HepG2 (cell line): ENCODE measurements around the gene ACTR1B.
"Not testable (repeated sequence)": the region's sequence is repeated elsewhere in the genome, so short reads cannot be mapped to it uniquely, and the experiment has no call there.

Experiments
- CEBPB ChIP-seq: IDR thresholded peaks from 2 replicates; pipeline ENCODE4 v1.6.1; 2011; ENCODE audit warnings: low read depth, low read length, improper control_type of control experiment, borderline replicate concordance
- CHCHD3 ChIP-seq: sonication (generic); formaldehyde crosslinking; IDR thresholded peaks from 2 replicates; pipeline ENCODE4 v1.8.0; 2022; ENCODE audit warnings: mild to moderate bottlenecking, missing genetic modification reagents, moderate library complexity
- CTCF ChIP-seq: sonication (generic); formaldehyde crosslinking; IDR thresholded peaks from 2 replicates; pipeline ENCODE4 v1.5.0; 2020; ENCODE audit warnings: mild to moderate bottlenecking, missing genetic modification reagents, moderate library complexity
- EHMT2 ChIP-seq: fragments of 200-600 bp; sonication (generic); IDR thresholded peaks from 2 replicates; pipeline ENCODE4 v1.7.0; 2017; ENCODE audit warnings: antibody characterized with exemption, low read depth, low read length, borderline replicate concordance
- ISX ChIP-seq: sonication (generic); formaldehyde crosslinking; conservative IDR thresholded peaks from 2 replicates; pipeline ENCODE4 v1.5.0; 2020; ENCODE audit warnings: missing genetic modification reagents
- NBN ChIP-seq: fragments of 450-650 bp; conservative IDR thresholded peaks from 2 replicates; pipeline ENCODE4 v1.6.1; 2017
- RARG ChIP-seq: sonication (generic); formaldehyde crosslinking; IDR thresholded peaks from 2 replicates; pipeline ENCODE4 v1.4.0; 2020; ENCODE audit warnings: low read depth, mild to moderate bottlenecking, missing genetic modification reagents
- REXO4 ChIP-seq: sonication (generic); formaldehyde crosslinking; IDR thresholded peaks from 2 replicates; pipeline ENCODE4 v1.8.0; 2022; ENCODE audit warnings: missing genetic modification reagents, mild to moderate bottlenecking, borderline replicate concordance
- TFDP1 ChIP-seq: IDR thresholded peaks from 2 replicates; pipeline ENCODE4 v1.6.1; 2016; ENCODE audit warnings: missing compliant biosample characterization, missing genetic modification reagents, borderline replicate concordance
- ZNF138 ChIP-seq: sonication (generic); formaldehyde crosslinking; IDR thresholded peaks from 2 replicates; pipeline ENCODE4 v1.5.0; 2020; ENCODE audit warnings: mild to moderate bottlenecking, low read depth, missing genetic modification reagents
- ZNF225 ChIP-seq: sonication (generic); formaldehyde crosslinking; IDR thresholded peaks from 2 replicates; pipeline ENCODE4 v1.4.0; 2020; ENCODE audit warnings: mild to moderate bottlenecking, missing genetic modification reagents
- ZNF530 ChIP-seq: sonication (generic); formaldehyde crosslinking; IDR thresholded peaks from 2 replicates; pipeline ENCODE4 v1.5.0; 2020; ENCODE audit warnings: low read depth, mild to moderate bottlenecking, missing genetic modification reagents
- ZNF75D ChIP-seq: sonication (generic); formaldehyde crosslinking; IDR thresholded peaks from 2 replicates; pipeline ENCODE4 v1.8.1; 2023; ENCODE audit warnings: missing genetic modification reagents, mild to moderate bottlenecking, borderline replicate concordance

GRCh38 chr2:97611895-97612294, 51.9 kb downstream of the ACTR1B start:
- not testable (repeated sequence) for TF ChIP-seq CEBPB; RARG (CRISPR knock-in tag); ISX (CRISPR knock-in tag); ZNF75D (CRISPR knock-in tag); CTCF (CRISPR knock-in tag); ZNF530 (CRISPR knock-in tag); CHCHD3 (CRISPR knock-in tag); EHMT2; ZNF225 (CRISPR knock-in tag); NBN; REXO4 (CRISPR knock-in tag); ZNF138 (CRISPR knock-in tag); TFDP1 (CRISPR knock-in tag)
